Body of pancreas (tissue), 4 donors: Measurements from ENCODE around the gene SEPHS1.

Source experiments
- POLR2A ChIP-seq, 3 donors: fragments of 450-650 bp; IDR thresholded peaks; one replicate each; pipeline ENCODE4 v1.6.1; 2016; ENCODE audit warnings: antibody characterized with exemption in 3 of 3, mild to moderate bottlenecking in 2 of 3
- TF ChIP-seq, protein P1 (sequence below), 7 experiments: fragments of 450-650 bp in 4 of 7; fragments of 200-600 bp in 3 of 7; sonication (generic) in 3 of 7; IDR thresholded peaks; one replicate each; pipeline ENCODE4 v1.5.1; 2016 to 2019; ENCODE audit warnings: antibody characterized with exemption in 7 of 7

- TF ChIP-seq POLR2A (IDR thresholded peaks at IDR 0.05), result no peak
- TF ChIP-seq, protein P1, sequence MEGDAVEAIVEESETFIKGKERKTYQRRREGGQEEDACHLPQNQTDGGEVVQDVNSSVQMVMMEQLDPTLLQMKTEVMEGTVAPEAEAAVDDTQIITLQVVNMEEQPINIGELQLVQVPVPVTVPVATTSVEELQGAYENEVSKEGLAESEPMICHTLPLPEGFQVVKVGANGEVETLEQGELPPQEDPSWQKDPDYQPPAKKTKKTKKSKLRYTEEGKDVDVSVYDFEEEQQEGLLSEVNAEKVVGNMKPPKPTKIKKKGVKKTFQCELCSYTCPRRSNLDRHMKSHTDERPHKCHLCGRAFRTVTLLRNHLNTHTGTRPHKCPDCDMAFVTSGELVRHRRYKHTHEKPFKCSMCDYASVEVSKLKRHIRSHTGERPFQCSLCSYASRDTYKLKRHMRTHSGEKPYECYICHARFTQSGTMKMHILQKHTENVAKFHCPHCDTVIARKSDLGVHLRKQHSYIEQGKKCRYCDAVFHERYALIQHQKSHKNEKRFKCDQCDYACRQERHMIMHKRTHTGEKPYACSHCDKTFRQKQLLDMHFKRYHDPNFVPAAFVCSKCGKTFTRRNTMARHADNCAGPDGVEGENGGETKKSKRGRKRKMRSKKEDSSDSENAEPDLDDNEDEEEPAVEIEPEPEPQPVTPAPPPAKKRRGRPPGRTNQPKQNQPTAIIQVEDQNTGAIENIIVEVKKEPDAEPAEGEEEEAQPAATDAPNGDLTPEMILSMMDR (IDR thresholded peaks at IDR 0.05), result no peak
These were observed 1.0 kb downstream of the SEPHS1 start for GRCh38 chr10:13347043-13347499.
